Chondrocyte (in vitro differentiated cells): Measurements from ENCODE around the gene BNC2. TPM values are rescaled to one million over a fixed set of nuclear protein-coding genes. Genes with fewer than 3 reads are reported as not detected.

Experiments used
- DNase-seq: peaks from one replicate; pipeline ENCODE4 v3.0.0; 2021; ENCODE audit warnings: mixed read lengths, low spot score
- H3K27ac Mint-ChIP-seq: one replicate; pipeline ENCODE4 v1.8.0; 2021; ENCODE audit warnings: mild to moderate bottlenecking, moderate library complexity, mixed read lengths; ENCODE audit not compliant: unreplicated experiment
- H3K27me3 Mint-ChIP-seq: 2 replicates; pipeline ENCODE4 v1.8.0; 2021; ENCODE audit warnings: low read depth, mixed read lengths
- H3K36me3 Mint-ChIP-seq: 2 replicates; pipeline ENCODE4 v1.8.0; 2021; ENCODE audit warnings: low read depth, mixed read lengths
- H3K4me1 Mint-ChIP-seq: 2 replicates; pipeline ENCODE4 v1.8.0; 2021; ENCODE audit warnings: low read depth, mild to moderate bottlenecking, mixed read lengths
- H3K4me3 Mint-ChIP-seq: one replicate; pipeline ENCODE4 v1.8.0; 2021; ENCODE audit warnings: mild to moderate bottlenecking, moderate library complexity, mixed read lengths; ENCODE audit not compliant: unreplicated experiment
- H3K9me3 Mint-ChIP-seq: 2 replicates; pipeline ENCODE4 v1.8.0; 2021; ENCODE audit warnings: low read depth, mixed read lengths
- total RNA-seq: library from RNA; stranded (reverse); gene quantifications from 3 replicates; pipeline ENCODE4 v1.2.1, GENCODE V29; 2021
- TF ChIP-seq, protein P1 (sequence below): fragments of 200-600 bp; sonication (generic); IDR thresholded peaks from 2 replicates; pipeline ENCODE4 v1.5.0; 2021; ENCODE audit warnings: antibody characterized with exemption, mild to moderate bottlenecking, moderate library complexity

Gene BNC2
- total RNA-seq, 1 donor from 2014 or later: 17.8 TPM

DNA sequence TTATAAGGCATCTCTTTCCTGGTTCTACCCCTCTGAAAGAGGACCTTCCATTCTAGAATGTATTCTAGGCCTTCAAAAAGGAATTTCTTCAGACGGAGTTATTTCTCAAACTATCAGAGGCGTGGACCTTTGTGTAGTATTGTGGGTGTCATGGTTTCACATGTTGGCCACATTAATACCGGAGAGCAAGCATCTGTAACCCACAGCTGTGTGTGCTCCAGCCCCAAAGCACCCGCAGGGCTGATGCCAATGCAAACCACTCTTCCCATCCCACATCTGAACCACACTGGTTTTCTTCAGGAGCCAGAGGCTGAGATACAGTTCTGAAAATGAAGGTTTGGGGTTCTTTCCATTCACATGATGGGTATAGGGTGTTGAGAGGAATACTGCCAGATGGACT is 127.1 kb downstream of the BNC2 start:
- H3K9me3 Mint-ChIP-seq: no peaks in the 10 kb centered on the region
- H3K27ac Mint-ChIP-seq: no peak overlapping the region
- no peaks in the 10 kb centered on the region for H3K27me3 Mint-ChIP-seq
- TF ChIP-seq, protein P1, sequence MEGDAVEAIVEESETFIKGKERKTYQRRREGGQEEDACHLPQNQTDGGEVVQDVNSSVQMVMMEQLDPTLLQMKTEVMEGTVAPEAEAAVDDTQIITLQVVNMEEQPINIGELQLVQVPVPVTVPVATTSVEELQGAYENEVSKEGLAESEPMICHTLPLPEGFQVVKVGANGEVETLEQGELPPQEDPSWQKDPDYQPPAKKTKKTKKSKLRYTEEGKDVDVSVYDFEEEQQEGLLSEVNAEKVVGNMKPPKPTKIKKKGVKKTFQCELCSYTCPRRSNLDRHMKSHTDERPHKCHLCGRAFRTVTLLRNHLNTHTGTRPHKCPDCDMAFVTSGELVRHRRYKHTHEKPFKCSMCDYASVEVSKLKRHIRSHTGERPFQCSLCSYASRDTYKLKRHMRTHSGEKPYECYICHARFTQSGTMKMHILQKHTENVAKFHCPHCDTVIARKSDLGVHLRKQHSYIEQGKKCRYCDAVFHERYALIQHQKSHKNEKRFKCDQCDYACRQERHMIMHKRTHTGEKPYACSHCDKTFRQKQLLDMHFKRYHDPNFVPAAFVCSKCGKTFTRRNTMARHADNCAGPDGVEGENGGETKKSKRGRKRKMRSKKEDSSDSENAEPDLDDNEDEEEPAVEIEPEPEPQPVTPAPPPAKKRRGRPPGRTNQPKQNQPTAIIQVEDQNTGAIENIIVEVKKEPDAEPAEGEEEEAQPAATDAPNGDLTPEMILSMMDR: no peak
- no peak overlapping the region for H3K4me3 Mint-ChIP-seq
- no peak for DNase-seq
- H3K36me3 Mint-ChIP-seq: no peaks in the 10 kb centered on the region
- peaks cover 18% of the 10 kb centered on the region for H3K4me1 Mint-ChIP-seq

DNA sequence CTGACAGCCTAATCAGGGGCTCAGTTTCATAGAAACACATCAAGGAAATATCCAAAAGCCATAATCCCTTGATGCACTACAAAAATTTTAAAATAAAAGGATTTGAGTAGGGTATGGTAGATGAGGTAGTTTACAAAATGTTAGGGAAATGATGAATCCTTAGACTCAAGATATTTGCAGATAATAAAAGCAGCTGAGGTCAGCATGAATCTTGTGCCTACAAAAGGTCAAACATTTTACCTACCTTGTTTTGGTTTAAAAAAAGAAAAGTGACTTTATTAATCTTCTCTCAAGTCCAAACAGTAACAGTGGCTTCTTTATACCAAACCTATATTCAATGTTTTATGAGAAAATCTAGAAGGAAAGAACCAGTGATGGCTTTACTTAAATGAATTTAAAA is 135.5 kb downstream of the BNC2 start:
- TF ChIP-seq, protein P1: no peak
- no peak overlapping the region for H3K27ac Mint-ChIP-seq
- H3K4me3 Mint-ChIP-seq: no peak overlapping the region
- no peak for DNase-seq
- H3K27me3 Mint-ChIP-seq: no peaks in the 10 kb centered on the region
- peaks cover 3% of the 10 kb centered on the region for H3K36me3 Mint-ChIP-seq
- H3K4me1 Mint-ChIP-seq: no peaks in the 10 kb centered on the region
- H3K9me3 Mint-ChIP-seq: no peaks in the 10 kb centered on the region

DNA sequence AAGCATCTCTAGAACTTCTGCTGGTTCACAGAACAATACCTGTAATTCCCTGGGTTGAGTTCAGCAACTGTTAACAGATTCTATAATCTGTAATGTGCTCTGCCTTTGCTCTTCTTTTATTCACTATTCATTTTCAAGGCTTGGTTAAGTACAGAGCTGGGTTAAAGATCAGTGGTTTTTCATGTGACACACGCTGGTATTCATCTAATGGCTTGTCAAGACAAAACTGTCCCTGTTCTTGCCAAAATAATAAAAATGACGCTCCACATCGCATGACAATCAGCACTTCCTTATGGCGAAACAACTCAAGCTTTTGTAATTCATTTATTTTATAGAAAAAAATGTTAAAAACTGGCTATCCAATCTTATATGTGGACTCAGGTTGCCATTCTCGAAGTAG is 137.9 kb downstream of the BNC2 start:
- TF ChIP-seq, protein P1: no peak

DNA sequence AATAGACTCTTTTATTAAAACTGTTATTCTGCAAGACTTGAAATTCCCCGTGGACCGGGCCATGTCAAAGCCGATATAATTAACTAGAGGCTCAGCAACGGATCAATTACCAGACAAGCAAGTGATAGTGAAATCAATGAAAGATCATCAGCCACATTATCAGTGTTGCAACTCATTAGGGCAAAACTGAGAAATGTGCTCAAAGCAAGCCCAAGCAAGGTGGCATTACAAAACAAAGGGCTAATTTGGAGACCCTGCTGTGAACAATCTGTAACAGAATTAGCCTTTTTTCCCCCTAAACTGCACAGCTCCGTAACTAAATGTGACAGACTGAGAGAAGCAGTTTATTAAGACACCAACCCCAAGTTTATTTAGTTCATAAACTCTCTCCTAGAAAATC is 140.3 kb downstream of the BNC2 start:
- H3K9me3 Mint-ChIP-seq: no peaks in the 10 kb centered on the region
- peaks cover 43% of the 10 kb centered on the region for H3K4me1 Mint-ChIP-seq
- no peak overlapping the region for H3K27ac Mint-ChIP-seq
- TF ChIP-seq, protein P1: no peak
- no peak for DNase-seq
- peaks cover 3% of the 10 kb centered on the region for H3K36me3 Mint-ChIP-seq
- H3K4me3 Mint-ChIP-seq: no peak overlapping the region
- H3K27me3 Mint-ChIP-seq: no peaks in the 10 kb centered on the region

More for the DNA sequence above, 137.9 kb downstream of the BNC2 start:
- H3K27ac Mint-ChIP-seq: no peak overlapping the region
- H3K4me3 Mint-ChIP-seq: no peak overlapping the region
- no peaks in the 10 kb centered on the region for H3K27me3 Mint-ChIP-seq
- no peak for DNase-seq
- peaks cover 22% of the 10 kb centered on the region for H3K4me1 Mint-ChIP-seq
- H3K36me3 Mint-ChIP-seq: peaks cover 3% of the 10 kb centered on the region
- no peaks in the 10 kb centered on the region for H3K9me3 Mint-ChIP-seq

DNA sequence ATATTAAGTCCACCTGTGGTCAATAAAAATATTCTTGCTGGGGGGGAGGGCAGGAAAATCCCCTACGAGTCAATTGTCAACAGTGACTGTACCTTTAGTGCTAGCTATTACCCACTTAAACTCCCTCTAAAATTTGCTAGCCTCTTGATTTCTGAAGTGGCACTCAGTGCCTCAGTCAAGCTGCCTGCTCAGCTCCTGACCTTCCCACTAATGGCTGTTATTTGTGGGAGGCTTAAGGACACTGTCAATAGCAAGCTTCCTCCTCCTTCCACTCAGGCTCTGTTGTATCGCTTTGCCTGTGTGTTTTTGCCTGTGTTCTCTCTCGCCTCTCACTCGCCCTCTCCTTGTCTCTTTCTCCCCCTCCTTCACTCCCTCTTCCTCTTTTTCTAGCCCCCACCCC is 140.8 kb downstream of the BNC2 start:
- H3K9me3 Mint-ChIP-seq: no peaks in the 10 kb centered on the region
- peaks cover 45% of the 10 kb centered on the region for H3K4me1 Mint-ChIP-seq
- H3K27me3 Mint-ChIP-seq: no peaks in the 10 kb centered on the region
- H3K4me3 Mint-ChIP-seq: no peak overlapping the region
- H3K27ac Mint-ChIP-seq: no peak overlapping the region
- TF ChIP-seq, protein P1: no peak
- peaks cover 3% of the 10 kb centered on the region for H3K36me3 Mint-ChIP-seq
- no peak for DNase-seq
